NCI-H2171 (cell line): ENCODE measurements around the gene LHX8.
"Not testable (repeated sequence)": the region's sequence is repeated elsewhere in the genome, so short reads cannot be mapped to it uniquely, and the experiment has no call there.

ENCODE experiments used
- DNase-seq: peaks from one replicate; lab custom pipeline; 2025; lab: John Stamatoyannopoulos, UW

The LHX8 gene

GRCh38 chr1:75132812-75133619, 1.2 kb upstream of the LHX8 start:
- no peak for DNase-seq

DNA sequence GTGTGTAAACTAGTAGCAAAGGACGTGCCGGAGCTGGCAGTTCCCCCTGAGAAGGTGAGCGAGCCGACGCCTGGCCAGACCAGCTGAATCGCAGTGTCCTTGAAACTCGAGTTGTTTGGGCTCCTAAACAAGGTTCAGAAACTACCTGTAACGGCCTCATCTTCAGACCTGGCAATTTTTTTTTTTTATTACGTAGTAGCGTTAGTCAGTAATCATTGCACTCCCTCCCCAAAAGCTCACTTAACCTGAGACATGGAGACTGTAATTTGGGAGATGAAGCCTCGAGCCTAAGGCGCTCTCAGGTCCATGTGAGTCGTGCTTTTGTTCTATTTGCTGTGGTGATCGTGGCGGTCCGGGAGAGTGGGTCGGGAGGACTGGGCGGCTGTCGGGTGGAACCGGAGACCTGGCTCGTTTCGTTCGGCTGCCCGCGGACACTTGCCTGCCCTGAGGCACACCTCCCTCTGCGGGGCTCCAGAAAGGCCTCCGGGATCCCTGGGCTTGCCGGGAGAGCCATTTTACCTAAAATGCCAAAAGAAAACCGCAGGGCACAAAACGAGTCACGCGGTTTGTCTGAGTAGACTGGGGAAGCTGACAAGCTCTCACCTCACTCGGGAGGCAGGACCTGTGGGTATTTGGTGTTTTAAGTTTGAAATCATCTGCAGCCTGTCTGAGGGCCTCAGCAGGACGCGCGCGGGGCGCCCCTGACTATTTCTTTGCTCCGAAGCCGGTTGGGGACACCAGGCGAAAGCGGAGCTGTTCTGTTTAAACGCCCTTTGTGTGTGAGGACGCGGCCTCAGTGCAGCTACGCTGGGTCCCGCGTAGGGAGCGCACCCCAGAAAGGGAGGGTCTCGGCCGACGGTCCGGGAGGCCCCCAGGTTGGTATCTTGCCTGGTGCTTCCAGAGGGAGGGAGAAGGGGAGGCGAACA, 722 bp downstream of the LHX8 start:
- DNase-seq: no peak

DNA sequence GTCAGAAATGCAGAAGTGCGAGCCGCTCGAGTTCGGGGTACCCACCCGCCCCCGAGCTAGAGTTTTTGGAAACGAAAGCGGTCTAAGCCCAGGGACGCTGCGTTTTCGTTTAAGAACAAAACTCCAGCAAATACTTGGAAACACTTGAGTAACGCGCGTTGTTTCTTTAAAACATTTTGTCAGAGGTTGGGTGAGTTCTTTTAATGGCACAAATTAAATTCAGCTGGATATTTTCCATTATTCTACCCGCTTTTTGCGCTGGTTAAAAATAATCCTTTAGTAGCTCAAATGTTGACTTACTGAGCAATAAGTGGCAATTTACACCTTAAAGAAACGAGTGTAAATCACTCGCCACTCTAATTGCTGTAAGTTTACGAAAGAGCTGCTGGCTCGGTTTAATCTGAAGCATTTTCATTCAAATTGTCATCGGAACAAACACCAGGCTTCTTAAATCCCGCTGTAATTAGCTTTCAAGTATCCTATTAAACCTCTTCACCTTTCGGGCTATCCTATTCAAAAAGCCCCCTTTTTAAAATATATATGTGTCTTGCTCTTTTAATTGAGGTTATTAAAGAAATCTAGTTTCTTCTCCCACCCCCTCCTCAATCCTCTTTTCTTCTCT, 1.5 kb downstream of the LHX8 start:
- no peak for DNase-seq

DNA sequence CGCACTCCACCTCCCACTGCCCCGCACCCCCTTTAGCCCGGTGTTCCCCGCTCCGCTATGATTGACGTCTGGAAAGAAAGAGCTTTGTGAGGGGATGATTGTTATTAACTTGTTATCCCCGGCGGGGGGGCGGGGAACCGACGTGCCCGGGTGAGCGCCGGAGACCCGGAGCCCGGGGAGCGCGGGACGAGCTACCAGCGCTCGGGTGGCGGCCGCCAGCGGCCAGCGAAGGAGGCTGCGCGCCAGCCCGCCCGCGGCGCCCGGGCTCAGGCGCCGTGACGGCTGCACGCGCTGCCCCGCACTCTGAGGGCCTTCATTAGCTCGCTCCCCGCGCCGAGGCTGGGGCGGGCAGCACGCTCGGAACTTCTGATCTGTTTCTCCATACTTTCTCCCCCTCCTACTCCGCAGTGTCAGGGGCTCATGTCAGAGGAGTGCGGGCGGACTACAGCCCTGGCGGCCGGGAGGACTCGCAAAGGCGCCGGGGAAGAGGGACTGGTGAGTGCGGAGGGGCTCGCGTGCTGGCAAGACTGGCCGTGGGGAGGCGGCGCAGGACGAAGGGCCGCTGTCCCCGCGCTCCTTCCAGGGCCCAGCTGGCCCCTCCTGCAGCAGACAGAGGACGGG, 2.1 kb downstream of the LHX8 start:
- DNase-seq: no peak

DNA sequence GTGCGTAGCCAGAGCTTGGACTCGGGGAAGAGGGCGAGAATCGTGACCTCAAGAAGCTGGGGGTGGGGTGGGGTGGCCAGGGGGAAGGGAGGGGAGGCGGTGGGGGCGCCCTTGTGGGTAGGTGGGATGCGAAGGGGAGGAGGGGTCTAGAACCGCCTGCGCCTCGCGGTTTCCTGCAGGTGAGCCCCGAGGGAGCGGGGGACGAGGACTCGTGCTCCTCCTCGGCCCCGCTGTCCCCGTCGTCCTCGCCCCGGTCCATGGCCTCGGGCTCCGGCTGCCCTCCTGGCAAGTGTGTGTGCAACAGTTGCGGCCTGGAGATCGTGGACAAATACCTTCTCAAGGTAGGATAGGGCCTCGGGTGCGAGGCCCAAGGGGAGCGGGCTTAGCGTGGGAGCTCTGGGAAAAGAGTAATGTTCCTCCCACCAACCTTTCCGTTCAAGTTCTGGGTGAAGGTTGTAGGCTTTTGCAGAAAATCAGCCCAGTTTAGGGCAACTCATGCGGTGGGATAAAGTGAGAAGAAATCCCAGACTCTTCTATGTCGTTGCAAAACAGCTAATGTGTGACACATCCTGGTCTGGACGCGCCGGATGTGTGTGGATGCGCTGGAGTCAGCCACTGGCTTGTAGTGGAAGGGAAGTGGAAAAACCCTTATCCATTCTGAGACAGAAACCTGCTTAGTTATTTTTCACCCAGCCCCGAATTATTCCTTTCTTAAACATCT, 2.9 kb downstream of the LHX8 start:
- DNase-seq: no peak

- DNase-seq: no peak
Measured at GRCh38 chr1:75152092-75152491, 17.9 kb downstream of the LHX8 start.

DNA sequence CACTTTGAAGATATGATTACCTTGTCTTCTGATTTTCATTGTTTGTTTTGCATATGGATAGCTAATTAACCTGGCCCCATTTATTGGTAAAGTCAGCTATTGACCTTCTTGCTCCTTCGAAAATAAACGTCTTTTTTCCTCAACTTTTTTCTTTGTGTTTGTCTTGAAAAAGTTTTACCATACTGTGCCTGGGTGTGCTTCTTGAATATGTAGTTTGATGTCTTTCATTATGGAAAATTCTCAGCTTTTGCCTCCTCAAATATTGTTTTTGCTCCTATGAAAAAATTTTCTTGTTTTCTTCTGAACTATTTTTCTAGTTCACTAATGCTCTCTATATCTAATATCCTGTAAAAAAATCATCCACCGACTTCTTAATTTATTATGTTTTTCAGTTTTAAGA, 25.0 kb downstream of the LHX8 start:
- no peak for DNase-seq

- DNase-seq: no peak
Measured at GRCh38 chr1:75165264-75165663, 31.1 kb downstream of the LHX8 start.

GRCh38 chr1:75166821-75167220, 32.6 kb downstream of the LHX8 start:
- no peak for DNase-seq

- no peak for DNase-seq
Measured at GRCh38 chr1:75170011-75170410, 35.8 kb downstream of the LHX8 start.

DNA sequence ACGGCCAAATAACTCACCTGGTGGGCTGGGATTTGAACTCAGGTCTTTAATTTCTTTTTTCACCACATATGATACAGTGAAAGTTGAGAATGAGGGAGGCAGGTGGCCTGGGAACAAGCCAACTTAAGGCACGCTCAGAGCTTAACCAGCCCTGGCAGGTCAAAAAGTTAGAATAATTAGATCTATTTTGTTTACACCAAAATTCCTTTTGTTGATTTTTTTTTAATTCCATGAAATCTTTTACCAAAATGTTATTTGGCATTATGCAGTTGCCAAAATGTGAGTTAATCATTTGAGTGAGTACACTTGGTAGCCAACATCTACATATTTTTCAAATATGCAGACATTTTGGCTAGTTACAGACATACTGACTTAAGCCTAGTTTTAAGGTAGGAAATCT, 36.8 kb downstream of the LHX8 start:
- DNase-seq: no peak

- no peak for DNase-seq
Measured at GRCh38 chr1:75171876-75172275, 37.7 kb downstream of the LHX8 start.

GRCh38 chr1:75172556-75172955, 38.4 kb downstream of the LHX8 start:
- no peak for DNase-seq

- DNase-seq: no peak
Measured at GRCh38 chr1:75174031-75174760, 40.0 kb downstream of the LHX8 start.

DNA sequence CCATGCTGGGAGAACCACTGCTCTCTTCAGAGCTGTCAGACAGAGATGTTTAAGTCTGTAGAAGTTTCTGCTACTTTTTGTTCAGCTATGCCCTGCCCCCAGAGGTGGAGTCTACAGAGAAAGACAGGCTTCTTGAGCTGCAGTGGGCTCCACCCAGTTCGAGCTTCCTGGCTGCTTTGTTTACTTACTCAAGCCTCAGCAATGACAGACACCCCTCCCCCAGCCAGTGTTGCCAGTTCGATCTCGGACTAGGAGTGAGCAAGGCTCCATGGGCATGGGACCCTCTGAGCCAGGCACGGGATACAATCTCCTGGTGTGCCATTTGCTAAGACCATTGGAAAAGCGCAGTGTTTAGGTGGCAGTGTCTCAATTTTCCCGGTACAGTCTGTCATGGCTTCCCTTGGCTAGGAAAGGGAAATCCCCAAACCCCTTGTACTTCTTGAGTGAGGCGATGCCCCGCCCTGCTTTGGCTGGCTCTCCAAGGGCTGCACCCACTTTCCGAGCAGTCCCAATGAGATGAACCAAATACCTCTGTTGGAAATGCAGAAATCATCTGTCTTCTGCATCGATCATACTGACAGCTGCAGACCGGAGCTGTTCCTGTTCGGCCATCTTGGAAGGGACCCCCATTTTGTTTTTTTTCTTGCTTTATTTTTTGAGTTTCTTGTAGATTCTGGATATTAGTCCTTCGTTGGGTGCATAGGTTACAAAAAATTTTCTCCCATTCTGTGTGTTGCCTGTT, 47.2 kb downstream of the LHX8 start:
- not testable (repeated sequence) for DNase-seq

- peak; percentile 93 for DNase-seq
Measured at GRCh38 chr1:75188892-75189291, 54.7 kb downstream of the LHX8 start.

- no peak for DNase-seq
Measured at GRCh38 chr1:75198163-75198562, 64.0 kb downstream of the LHX8 start.

DNA sequence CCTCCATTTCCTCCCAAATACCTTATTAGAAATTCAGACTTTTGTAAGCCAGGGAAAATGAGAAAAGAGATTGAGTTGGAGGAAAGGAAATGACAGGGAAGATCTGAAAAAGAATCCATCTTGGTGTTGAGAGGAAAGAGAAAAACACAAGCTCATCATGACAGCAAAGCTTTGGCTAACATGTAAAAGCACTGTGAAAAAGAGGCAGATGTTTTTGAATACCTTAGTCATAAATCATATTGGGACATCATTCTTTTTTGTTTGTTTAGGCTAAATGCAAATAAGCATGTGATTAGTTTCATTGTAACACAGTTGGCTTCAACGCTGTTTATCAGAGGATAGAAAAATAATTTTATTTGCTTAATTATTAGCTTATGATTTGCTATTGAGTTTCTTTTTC, 64.6 kb downstream of the LHX8 start:
- DNase-seq: no peak

GRCh38 chr1:75202751-75203150, 68.6 kb downstream of the LHX8 start:
- DNase-seq: no peak
